Measurements from ENCODE around the gene ARHGAP6. TPM values are rescaled to one million over a fixed set of nuclear protein-coding genes. Genes with fewer than 3 reads are reported as not detected.

Gene ARHGAP6
- total and polyA plus RNA-seq, 9 donors = 14.1 to 32.9 (median 20.3) TPM

DNA sequence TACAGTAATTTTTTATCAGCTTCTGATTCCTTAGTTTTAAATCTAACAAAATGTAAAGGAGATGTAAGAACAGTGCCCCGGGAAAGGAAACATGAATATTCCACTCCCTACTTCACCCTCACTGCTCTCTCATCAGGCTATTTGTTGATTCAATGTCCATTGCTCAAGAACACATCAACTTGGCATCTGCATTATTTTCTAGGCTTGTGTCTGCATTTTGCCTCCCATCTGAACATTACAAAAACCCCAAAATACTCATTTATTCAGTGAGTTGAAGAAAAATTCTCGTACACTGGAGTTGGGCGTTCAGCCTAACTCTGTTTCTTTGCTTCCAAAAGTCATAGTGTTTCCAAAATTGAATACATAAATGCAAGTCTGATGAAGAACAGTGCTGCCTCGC lies 25.6 kb downstream of the ARHGAP6 start:
- Histone ChIP-seq H3K27ac (no peak overlapping the region), H3K4me3 (no peak overlapping the region), H3K27me3 (no peaks in the 10 kb centered on the region), H3K4me1 (ENCODE audit: insufficient read depth) (no peaks in the 10 kb centered on the region), H3K36me3 (no peaks in the 10 kb centered on the region), H3K9me3 (no peaks in the 10 kb centered on the region)
- no peak for DNase-seq
- intact Hi-C loops (cut with DNase I) = no loop called here
- WGBS, 3 donors = 35 to 44% (median 39%) methylated on average over 4 of the region's 4 CpGs
- TF ChIP-seq POLR2A (IDR thresholded peaks at IDR 0.05) = no peak
- TF ChIP-seq, protein P1, sequence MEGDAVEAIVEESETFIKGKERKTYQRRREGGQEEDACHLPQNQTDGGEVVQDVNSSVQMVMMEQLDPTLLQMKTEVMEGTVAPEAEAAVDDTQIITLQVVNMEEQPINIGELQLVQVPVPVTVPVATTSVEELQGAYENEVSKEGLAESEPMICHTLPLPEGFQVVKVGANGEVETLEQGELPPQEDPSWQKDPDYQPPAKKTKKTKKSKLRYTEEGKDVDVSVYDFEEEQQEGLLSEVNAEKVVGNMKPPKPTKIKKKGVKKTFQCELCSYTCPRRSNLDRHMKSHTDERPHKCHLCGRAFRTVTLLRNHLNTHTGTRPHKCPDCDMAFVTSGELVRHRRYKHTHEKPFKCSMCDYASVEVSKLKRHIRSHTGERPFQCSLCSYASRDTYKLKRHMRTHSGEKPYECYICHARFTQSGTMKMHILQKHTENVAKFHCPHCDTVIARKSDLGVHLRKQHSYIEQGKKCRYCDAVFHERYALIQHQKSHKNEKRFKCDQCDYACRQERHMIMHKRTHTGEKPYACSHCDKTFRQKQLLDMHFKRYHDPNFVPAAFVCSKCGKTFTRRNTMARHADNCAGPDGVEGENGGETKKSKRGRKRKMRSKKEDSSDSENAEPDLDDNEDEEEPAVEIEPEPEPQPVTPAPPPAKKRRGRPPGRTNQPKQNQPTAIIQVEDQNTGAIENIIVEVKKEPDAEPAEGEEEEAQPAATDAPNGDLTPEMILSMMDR (IDR thresholded peaks at IDR 0.05) = no peak
- TF ChIP-seq EP300 (IDR thresholded peaks at IDR 0.05) = no peak

DNA sequence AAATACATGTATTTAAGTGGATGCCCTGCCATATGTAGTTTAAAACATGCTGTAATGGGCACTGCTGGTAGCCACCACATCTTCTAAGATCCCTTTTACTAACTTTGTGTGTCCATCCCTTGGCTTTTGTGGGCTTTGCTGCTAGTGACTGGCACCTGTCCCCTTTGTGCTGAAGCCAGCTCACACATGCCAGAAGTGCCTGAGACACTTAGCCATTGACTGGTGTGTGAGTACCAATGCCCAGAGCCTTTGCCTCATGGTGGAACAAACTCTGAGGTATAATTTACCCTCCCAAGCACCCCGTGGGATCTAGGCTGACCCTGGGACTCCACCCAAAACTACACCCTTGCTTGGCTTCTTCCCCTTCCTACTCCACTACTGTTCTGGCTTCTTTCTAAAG lies 33.0 kb downstream of the ARHGAP6 start:
- 22 to 29% (median 22%) methylated on average over 1 of the region's 1 CpG for WGBS, 3 donors
- intact Hi-C loops (cut with DNase I) = no loop called here
- Histone ChIP-seq H3K27ac (no peak overlapping the region), H3K36me3 (no peaks in the 10 kb centered on the region), H3K27me3 (no peaks in the 10 kb centered on the region), H3K9me3 (no peaks in the 10 kb centered on the region), H3K4me1 (ENCODE audit: insufficient read depth) (no peaks in the 10 kb centered on the region), H3K4me3 (no peak overlapping the region)
- DNase-seq = no peak
- TF ChIP-seq, protein P1 (IDR thresholded peaks at IDR 0.05) = no peak
- TF ChIP-seq POLR2A (IDR thresholded peaks at IDR 0.05) (no peak), EP300 (IDR thresholded peaks at IDR 0.05) (no peak)

DNA sequence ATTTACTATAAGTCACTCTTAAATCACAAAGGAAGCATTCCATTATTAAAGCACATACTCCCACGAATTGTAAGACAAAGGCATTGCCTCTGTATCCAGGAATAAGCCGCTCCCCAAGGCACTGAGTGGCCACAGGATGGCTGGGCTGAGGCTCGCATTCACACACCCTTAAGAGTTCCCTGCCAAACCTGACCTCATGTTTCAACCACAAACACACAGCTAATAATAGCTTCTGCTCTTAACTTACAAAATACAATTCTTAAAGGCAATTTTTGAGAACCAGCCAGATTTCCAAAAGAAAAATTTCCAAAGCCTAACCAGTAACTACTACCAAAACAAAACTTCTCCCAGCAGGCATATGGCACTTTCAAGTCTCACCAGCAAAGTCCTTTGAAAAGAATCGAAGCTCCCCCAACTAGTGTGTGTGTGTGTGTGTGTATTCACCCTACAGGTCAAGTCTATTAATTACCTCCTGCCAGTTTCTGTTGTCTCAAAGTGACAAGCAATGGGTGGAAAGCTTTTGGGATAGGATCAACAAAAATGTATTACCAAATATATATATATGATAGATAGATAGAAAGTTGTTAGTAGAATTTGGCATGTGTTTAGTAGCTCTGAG lies 36.0 kb downstream of the ARHGAP6 start:
- Histone ChIP-seq H3K4me1 (ENCODE audit: insufficient read depth) (no peaks in the 10 kb centered on the region), H3K36me3 (no peaks in the 10 kb centered on the region), H3K4me3 (no peak overlapping the region), H3K27me3 (no peaks in the 10 kb centered on the region), H3K27ac (no peak overlapping the region), H3K9me3 (no peaks in the 10 kb centered on the region)
- DNase-seq = peak; percentile 17 to 36 (median 27)
- intact Hi-C loops (cut with DNase I) = no loop called here
- TF ChIP-seq EP300 (IDR thresholded peaks at IDR 0.05) (no peak), POLR2A (IDR thresholded peaks at IDR 0.05) (no peak)
- TF ChIP-seq, protein P1 (IDR thresholded peaks at IDR 0.05) = no peak
- WGBS, 3 donors = 21 to 28% (median 28%) methylated on average over 4 of the region's 4 CpGs

DNA sequence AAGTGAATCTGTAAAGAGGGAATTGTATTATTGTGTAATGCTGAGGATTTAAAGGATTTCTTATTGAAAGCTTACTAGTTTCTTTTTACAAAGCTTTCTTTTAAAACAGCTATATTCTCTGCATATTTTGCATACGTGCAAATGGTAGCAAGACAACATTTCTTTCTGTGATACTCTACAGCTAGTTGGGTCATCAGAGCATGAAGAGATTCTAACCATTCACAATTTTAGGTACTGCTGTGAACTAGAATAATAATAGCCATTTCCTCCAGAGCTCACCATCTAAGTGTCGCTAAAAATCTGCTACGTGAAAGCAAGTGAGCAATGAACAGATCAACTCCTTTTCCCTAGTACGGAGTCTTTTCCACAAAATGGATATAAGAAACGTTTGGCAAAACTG lies 37.3 kb downstream of the ARHGAP6 start:
- DNase-seq = no peak
- Histone ChIP-seq H3K4me3 (no peak overlapping the region), H3K4me1 (ENCODE audit: insufficient read depth) (no peaks in the 10 kb centered on the region), H3K27ac (no peak overlapping the region), H3K36me3 (no peaks in the 10 kb centered on the region), H3K27me3 (no peaks in the 10 kb centered on the region), H3K9me3 (no peaks in the 10 kb centered on the region)
- WGBS, 3 donors = 58 to 71% (median 71%) methylated on average over 5 of the region's 5 CpGs
- no peak for TF ChIP-seq EP300 (IDR thresholded peaks at IDR 0.05)
- TF ChIP-seq POLR2A (IDR thresholded peaks at IDR 0.05) = no peak
- TF ChIP-seq, protein P1 (IDR thresholded peaks at IDR 0.05) = no peak
- intact Hi-C loops (cut with DNase I) = no loop called here

All from ovary (tissue), 9 donors.